GM06990 (cell line): Measurements from ENCODE around the gene TSTD2.

Experiments
- DNase-seq: peaks from one replicate; pipeline ENCODE4 v3.0.0-alpha.2; 2011; ENCODE audit not compliant: insufficient read length; ENCODE audit errors: extremely low read depth
- H3K27me3 ChIP-seq: replicated peaks from 2 replicates; pipeline ENCODE4 v1.6.0; 2011; ENCODE audit warnings: low read length; ENCODE audit not compliant: control insufficient read depth, insufficient read depth
- H3K36me3 ChIP-seq: 2 replicates; pipeline ENCODE4 v1.5.1; 2011; ENCODE audit warnings: low read length; ENCODE audit not compliant: control insufficient read depth, insufficient read depth
- H3K4me3 ChIP-seq: replicated peaks from 2 replicates; pipeline ENCODE4 v1.5.1; 2011; ENCODE audit warnings: low read depth, mild to moderate bottlenecking, control low read depth, low read length
- CTCF ChIP-seq: IDR thresholded peaks from 2 replicates; pipeline ENCODE4 v1.5.1; 2011; ENCODE audit warnings: low read length, control low read depth, mild to moderate bottlenecking, inconsistent platforms; ENCODE audit not compliant: insufficient read depth, poor library complexity, severe bottlenecking

Gene TSTD2

DNA sequence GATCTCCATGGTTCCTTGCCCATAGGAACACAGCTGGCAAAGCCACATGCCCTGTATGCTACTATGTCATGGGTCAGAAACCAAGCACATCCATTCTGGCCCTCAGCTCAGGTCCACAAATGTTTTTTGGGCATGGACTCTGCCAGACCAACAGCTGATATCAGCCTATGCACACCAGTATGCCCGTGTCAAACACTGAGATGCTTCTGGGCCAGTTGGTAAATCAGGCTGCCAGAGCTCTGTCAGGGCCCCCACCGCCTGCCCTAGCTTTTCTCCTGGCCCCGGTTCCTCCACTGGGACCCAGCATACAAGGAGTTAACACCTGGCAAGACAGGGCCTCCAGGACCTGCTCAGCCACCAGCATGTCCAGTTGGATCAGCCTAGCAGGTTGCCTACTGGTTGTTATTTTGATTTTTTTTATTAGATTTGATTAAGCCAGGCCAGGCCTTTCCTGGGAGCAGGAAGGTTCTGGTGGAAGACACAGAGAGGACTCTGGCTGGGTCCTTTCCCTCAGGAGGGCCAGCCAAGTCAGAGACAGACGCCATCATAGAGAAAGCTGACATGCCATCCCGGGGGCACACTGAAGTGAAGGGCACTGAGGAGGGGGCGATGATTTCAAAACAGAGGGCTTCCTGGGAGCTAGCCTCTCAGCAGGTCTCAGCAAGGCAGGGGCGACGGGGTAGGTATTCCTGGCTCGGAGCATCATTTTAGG, 65.8 kb downstream of the TSTD2 start:
- H3K27me3 ChIP-seq: no peaks in the 10 kb centered on the region
- no peak for DNase-seq
- peaks cover 25% of the 10 kb centered on the region for H3K36me3 ChIP-seq
- no peak for TF ChIP-seq CTCF
- H3K4me3 ChIP-seq: no peak overlapping the region

GRCh38 chr9:97565262-97565661, 67.9 kb downstream of the TSTD2 start:
- H3K4me3 ChIP-seq: no peak overlapping the region
- peaks cover 17% of the 10 kb centered on the region for H3K36me3 ChIP-seq
- no peak for DNase-seq

DNA sequence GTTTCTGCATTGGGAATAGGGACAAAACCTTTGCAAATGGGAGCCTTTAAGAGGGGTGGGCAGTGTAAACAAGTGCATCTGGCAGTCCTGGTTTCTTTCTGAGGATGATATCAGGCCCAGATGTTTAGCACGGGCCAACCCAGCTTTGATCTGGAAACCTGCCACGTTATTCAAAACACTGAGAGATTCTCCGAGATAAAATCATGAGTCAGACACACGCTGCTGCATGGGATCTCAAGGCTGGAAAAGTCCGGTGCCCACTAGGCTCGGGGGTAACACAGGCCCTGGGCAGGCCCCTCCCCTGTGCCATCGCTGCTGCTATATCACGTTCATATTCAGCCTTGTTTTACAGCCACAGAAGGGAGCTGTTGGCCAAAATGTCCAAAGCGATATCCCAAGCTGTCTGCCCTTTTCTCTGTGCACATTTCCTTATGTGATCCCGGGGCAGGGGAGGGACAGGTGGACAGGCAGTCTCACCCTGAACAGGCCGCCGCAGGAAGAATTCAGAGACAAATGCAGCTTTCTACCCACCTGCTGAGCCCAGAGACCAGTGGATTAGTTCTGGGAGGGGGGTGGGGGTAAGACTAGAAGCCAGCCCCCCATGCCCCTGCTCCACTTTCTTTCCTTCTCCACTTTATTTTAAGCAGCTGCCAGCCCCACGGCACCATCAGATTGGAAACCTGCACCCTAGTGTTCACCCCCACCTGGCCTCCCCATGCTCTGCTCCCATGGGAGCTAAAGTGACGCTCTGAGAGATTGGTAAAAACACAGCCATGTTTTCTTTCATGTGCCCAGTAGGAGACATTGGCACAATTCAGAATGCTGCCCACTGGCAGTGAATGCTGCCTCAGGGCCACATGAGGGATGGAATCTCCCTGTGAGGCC, 68.6 kb downstream of the TSTD2 start:
- Histone ChIP-seq H3K27me3 (no peaks in the 10 kb centered on the region), H3K4me3 (no peak overlapping the region), H3K36me3 (peaks cover 17% of the 10 kb centered on the region)
- no peak for DNase-seq
- no peak for TF ChIP-seq CTCF

More at GRCh38 chr9:97565262-97565661, 67.9 kb downstream of the TSTD2 start:
- no peaks in the 10 kb centered on the region for H3K27me3 ChIP-seq
- no peak for TF ChIP-seq CTCF

GRCh38 chr9:97563458-97564135, 69.6 kb downstream of the TSTD2 start:
- H3K36me3 ChIP-seq: peaks cover 14% of the 10 kb centered on the region

GRCh38 chr9:97562542-97562941, 70.6 kb downstream of the TSTD2 start:
- DNase-seq: no peak
- peaks cover 10% of the 10 kb centered on the region for H3K36me3 ChIP-seq
- H3K27me3 ChIP-seq: no peaks in the 10 kb centered on the region
- TF ChIP-seq CTCF: no peak
- no peak overlapping the region for H3K4me3 ChIP-seq

More at GRCh38 chr9:97563458-97564135, 69.6 kb downstream of the TSTD2 start:
- Histone ChIP-seq H3K4me3 (no peak overlapping the region), H3K27me3 (no peaks in the 10 kb centered on the region)
- no peak for TF ChIP-seq CTCF
- no peak for DNase-seq
